ENCODE data around the gene ATP8B4.

- TF ChIP-seq CTCF (IDR thresholded peaks at IDR 0.05): no peak
- TF ChIP-seq POLR2A (IDR thresholded peaks at IDR 0.05): no peak
Measured at GRCh38 chr15:50009634-50010033, 109.4 kb downstream of the ATP8B4 start.

Measured in uterus (tissue), 2 donors.